RWPE2 (cell line): ENCODE measurements around the gene COX7A2.
A peak's percentile ranks its signal among the peaks of the same experiment; 100 is the strongest.

Source experiments
- ATAC-seq: fragments of 200-7000 bp; cut with Tn5 transposase; 3 replicates; pipeline ENCODE4 v1.9.1; 2021; ENCODE audit warnings: low read depth
- DNase-seq: peaks from one replicate; pipeline ENCODE4 v3.0.0-alpha.2; 2020; ENCODE audit warnings: low spot score
- H3K27ac ChIP-seq: fragments of 450-650 bp; 2 replicates; pipeline ENCODE4 v1.5.1; 2017; ENCODE audit warnings: mild to moderate bottlenecking; ENCODE audit not compliant: poor library complexity, severe bottlenecking
- H3K27me3 ChIP-seq: fragments of 250-450 bp; sonication (Bioruptor Pico); 2 replicates; pipeline ENCODE4 v1.5.1; 2021; ENCODE audit warnings: mild to moderate bottlenecking, moderate library complexity; ENCODE audit not compliant: insufficient read depth, poor library complexity, severe bottlenecking
- H3K36me3 ChIP-seq: fragments of 250-450 bp; sonication (Bioruptor Pico); 2 replicates; pipeline ENCODE4 v1.5.1; 2020; ENCODE audit warnings: low read depth, mild to moderate bottlenecking, moderate library complexity
- H3K4me1 ChIP-seq: fragments of 250-450 bp; sonication (Bioruptor Pico); 2 replicates; pipeline ENCODE4 v1.5.1; 2021; ENCODE audit warnings: mild to moderate bottlenecking, moderate library complexity; ENCODE audit not compliant: insufficient read depth, poor library complexity, severe bottlenecking
- H3K4me3 ChIP-seq: fragments of 250-450 bp; sonication (Bioruptor Pico); 2 replicates; pipeline ENCODE4 v1.5.1; 2021; ENCODE audit warnings: mild to moderate bottlenecking, moderate library complexity; ENCODE audit not compliant: severe bottlenecking
- H3K9me3 ChIP-seq: fragments of 250-450 bp; sonication (Bioruptor Pico); 2 replicates; pipeline ENCODE4 v1.5.1; 2021; ENCODE audit warnings: mild to moderate bottlenecking, moderate library complexity; ENCODE audit not compliant: severe bottlenecking
- CTCF ChIP-seq: fragments of 450-650 bp; IDR thresholded peaks from one replicate; pipeline ENCODE4 v1.5.1; 2017; ENCODE audit warnings: mild to moderate bottlenecking, moderate library complexity; ENCODE audit not compliant: poor library complexity, severe bottlenecking

The COX7A2 gene

GRCh38 chr6:75213112-75213511 is 30.5 kb downstream of the COX7A2 start:
- H3K9me3 ChIP-seq: no peaks in the 10 kb centered on the region
- H3K27me3 ChIP-seq: no peaks in the 10 kb centered on the region
- H3K36me3 ChIP-seq: no peaks in the 10 kb centered on the region
- no peaks in the 10 kb centered on the region for H3K4me1 ChIP-seq
- H3K4me3 ChIP-seq: no peak overlapping the region
- ATAC-seq (no peak), DNase-seq (no peak)
- H3K27ac ChIP-seq: no peak overlapping the region
- TF ChIP-seq CTCF: no peak

GRCh38 chr6:75211920-75212590 is 31.5 kb downstream of the COX7A2 start:
- TF ChIP-seq CTCF: no peak
- DNase-seq (no peak), ATAC-seq (no peak)
- Histone ChIP-seq H3K4me3 (no peak overlapping the region), H3K36me3 (no peaks in the 10 kb centered on the region), H3K27me3 (no peaks in the 10 kb centered on the region), H3K4me1 (no peaks in the 10 kb centered on the region), H3K27ac (no peak overlapping the region), H3K9me3 (no peaks in the 10 kb centered on the region)

GRCh38 chr6:75210885-75211739 is 32.5 kb downstream of the COX7A2 start:
- ATAC-seq (no peak), DNase-seq (no peak)
- Histone ChIP-seq H3K36me3 (no peaks in the 10 kb centered on the region), H3K9me3 (no peaks in the 10 kb centered on the region), H3K4me1 (no peaks in the 10 kb centered on the region), H3K27me3 (no peaks in the 10 kb centered on the region), H3K27ac (no peak overlapping the region), H3K4me3 (no peak overlapping the region)
- peak; percentile 86 for TF ChIP-seq CTCF

- peak; percentile 70 for TF ChIP-seq CTCF
These were observed 34.3 kb downstream of the COX7A2 start for GRCh38 chr6:75209184-75209723.

More at GRCh38 chr6:75209184-75209723, 34.3 kb downstream of the COX7A2 start:
- ATAC-seq (no peak), DNase-seq (no peak)
- no peaks in the 10 kb centered on the region for H3K27me3 ChIP-seq
- H3K36me3 ChIP-seq: no peaks in the 10 kb centered on the region
- no peak overlapping the region for H3K27ac ChIP-seq
- no peaks in the 10 kb centered on the region for H3K4me1 ChIP-seq
- H3K9me3 ChIP-seq: no peaks in the 10 kb centered on the region
- H3K4me3 ChIP-seq: no peak overlapping the region
